Activated CD8-positive, alpha-beta T cell treated with anti-CD3 and anti-CD28 coated beads for 36 hours (primary cell): Measurements from ENCODE around the gene AATF. TPM values are rescaled to one million over a fixed set of nuclear protein-coding genes. Genes with fewer than 3 reads are reported as not detected.
A peak's percentile ranks its signal among the peaks of the same experiment; 100 is the strongest.

Experiments used
- ATAC-seq: fragments of 200-7000 bp; cut with Tn5 transposase; one replicate; pipeline ENCODE4 v1.10.0; 2021; ENCODE audit warnings: mild to moderate bottlenecking, moderate library complexity
- CTCF ChIA-PET: fragments of 350-600 bp; sonication (Branson Sonifier 250); formaldehyde crosslinking; loops from one replicate; lab custom pipeline; 2021; ENCODE audit warnings: antibody characterized with exemption; lab: Charles Lee
- POLR2A ChIA-PET: fragments of 350-600 bp; sonication (Branson Sonifier 250); formaldehyde crosslinking; loops from one replicate; lab custom pipeline; 2021; ENCODE audit warnings: antibody characterized with exemption; lab: Charles Lee
- DNase-seq: peaks from one replicate; pipeline ENCODE4 v3.0.0-alpha.2; 2020
- H3K27ac Mint-ChIP-seq: one replicate; pipeline ENCODE4 v1.8.0; 2021; ENCODE audit warnings: mild to moderate bottlenecking, mixed read lengths
- H3K27me3 Mint-ChIP-seq: one replicate; pipeline ENCODE4 v1.8.0; 2021; ENCODE audit warnings: mixed read lengths
- H3K36me3 Mint-ChIP-seq: one replicate; pipeline ENCODE4 v1.8.0; 2021; ENCODE audit warnings: low read depth, mixed read lengths
- H3K4me1 Mint-ChIP-seq: one replicate; pipeline ENCODE4 v1.8.0; 2021; ENCODE audit warnings: low read depth, mixed read lengths
- H3K4me3 Mint-ChIP-seq: one replicate; pipeline ENCODE4 v1.8.0; 2021; ENCODE audit warnings: mild to moderate bottlenecking, moderate library complexity, mixed read lengths
- H3K9me3 Mint-ChIP-seq: one replicate; pipeline ENCODE4 v1.8.0; 2021; ENCODE audit warnings: mixed read lengths
- CTCF ChIP-seq: fragments of 200-600 bp; IDR thresholded peaks from one replicate; pipeline ENCODE4 v1.8.0; 2022; ENCODE audit warnings: antibody characterized with exemption, mild to moderate bottlenecking
- intact Hi-C: fragments of 100-400 bp; cut with micrococcal nuclease; formaldehyde crosslinking; loops from one replicate; pipeline ENCODE4 v1.10.0; 2022
- total RNA-seq, 2 experiments: library from RNA; stranded (reverse); gene quantifications; one replicate each; pipeline ENCODE4 v1.2.3, GENCODE V29; 2021

AATF gene
- total RNA-seq, 2 experiments from 2014 or later, result 81.8 to 90.3 TPM

GRCh38 chr17:37043201-37043600, 94.4 kb downstream of the AATF start:
- intact Hi-C loops, result no loop called here
- Mint-ChIP-seq H3K4me3 (no peak overlapping the region), H3K36me3 (peaks cover 14% of the 10 kb centered on the region), H3K27ac (no peak overlapping the region), H3K27me3 (no peaks in the 10 kb centered on the region), H3K9me3 (no peaks in the 10 kb centered on the region), H3K4me1 (peaks cover 11% of the 10 kb centered on the region)
- no peak for TF ChIP-seq CTCF
- CTCF ChIA-PET, result interaction anchor here (1.0 kb wide), 1 partner anchor 185 kb away, joined by 3 read pairs; no protein-coding TSS in a partner anchor
- ATAC-seq (no peak), DNase-seq (no peak)
- POLR2A ChIA-PET, result no interaction called here

DNA sequence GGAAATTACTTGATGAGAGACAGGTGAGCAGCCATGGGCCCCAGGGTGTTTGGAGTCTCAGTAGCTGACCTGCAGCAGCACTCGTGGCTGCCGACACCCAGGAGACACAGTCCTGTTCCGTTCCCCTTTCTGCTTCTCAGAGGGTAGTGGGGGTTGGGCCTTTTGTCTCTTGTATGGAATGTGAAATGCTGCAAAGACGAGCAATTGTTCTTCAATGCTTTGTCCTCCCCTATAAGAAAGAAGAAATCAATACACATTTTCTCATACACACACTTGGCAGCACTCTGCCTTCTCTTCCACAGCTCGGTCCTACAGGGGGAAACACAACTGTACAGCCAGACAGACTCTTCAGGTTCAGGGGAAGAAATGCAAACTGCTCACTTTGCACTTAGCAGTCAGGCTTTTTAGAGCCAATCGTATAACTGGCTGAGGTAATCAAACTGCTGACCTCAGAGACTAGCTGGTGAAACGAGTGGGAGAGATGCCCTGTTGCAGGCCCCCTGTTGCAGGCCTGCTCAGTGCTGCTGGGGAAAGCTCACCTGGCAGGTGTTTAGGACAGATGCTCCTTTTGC, 96.7 kb downstream of the AATF start:
- Mint-ChIP-seq H3K4me1 (peaks cover 11% of the 10 kb centered on the region), H3K27me3 (no peaks in the 10 kb centered on the region), H3K4me3 (no peak overlapping the region), H3K36me3 (peaks cover 17% of the 10 kb centered on the region), H3K27ac (peak overlapping the region; percentile 7), H3K9me3 (no peaks in the 10 kb centered on the region)
- no peak for ATAC-seq
- TF ChIP-seq CTCF, result no peak
- intact Hi-C loops, result loop anchor here (5.0 kb wide), 1 partner anchor 418 kb away; no protein-coding TSS in a partner anchor
- ChIA-PET CTCF (interaction anchor here (0.7 to 5.2 kb wide), 4 partner anchors 52 to 556 kb away, joined by 3 to 39 read pairs (median 19); partner anchors contain the start of gene MRM1), POLR2A (interaction anchor here (0.7 to 1.0 kb wide), 2 partner anchors 43 to 442 kb away, joined by 3 read pairs; no protein-coding TSS in a partner anchor)
- DNase-seq, result no peak

GRCh38 chr17:37047631-37048104, 98.9 kb downstream of the AATF start:
- Mint-ChIP-seq H3K9me3 (no peaks in the 10 kb centered on the region), H3K36me3 (peaks cover 13% of the 10 kb centered on the region), H3K27me3 (no peaks in the 10 kb centered on the region), H3K4me3 (no peak overlapping the region), H3K27ac (peak overlapping the region; percentile 47), H3K4me1 (peaks cover 11% of the 10 kb centered on the region)
- intact Hi-C loops, result loop anchor here (5.0 kb wide), 1 partner anchor 420 kb away; no protein-coding TSS in a partner anchor
- peak; percentile 84 for TF ChIP-seq CTCF
- peak; percentile 86 for ATAC-seq
- ChIA-PET CTCF (interaction anchor here (0.6 to 5.2 kb wide), 54 partner anchors 9 to 445 kb away, joined by 3 to 39 read pairs (median 4); partner anchors contain the start of gene MRM1), POLR2A (interaction anchor here (1.1 to 1.5 kb wide), 2 partner anchors 108 to 110 kb away, joined by 3 to 6 read pairs; no protein-coding TSS in a partner anchor)
- peak; percentile 91 for DNase-seq

DNA sequence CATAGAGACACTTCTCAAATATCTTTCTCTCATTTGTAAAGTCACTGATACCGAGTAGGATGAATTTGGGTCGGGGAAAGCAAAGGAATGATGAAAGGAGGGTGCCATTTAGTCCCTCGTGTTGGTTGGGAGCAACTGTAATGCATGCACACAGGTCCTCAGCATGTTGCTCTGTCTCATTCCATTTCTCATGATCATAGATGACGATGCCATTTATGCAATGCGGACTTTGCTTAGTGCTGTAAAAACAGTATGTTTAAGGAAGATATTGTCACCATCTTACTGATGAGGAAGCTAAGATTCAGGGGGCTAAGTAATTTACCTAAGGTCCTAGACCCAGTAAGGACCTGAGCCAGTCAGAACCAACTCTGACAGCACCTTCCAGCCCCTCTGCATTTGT, 100.1 kb downstream of the AATF start:
- H3K36me3 Mint-ChIP-seq, result peaks cover 9% of the 10 kb centered on the region
- ChIA-PET POLR2A (interaction anchor here (0.8 to 1.2 kb wide), 2 partner anchors 47 to 435 kb away, joined by 3 read pairs; no protein-coding TSS in a partner anchor), CTCF (interaction anchor here (1.0 to 5.2 kb wide), 18 partner anchors 8 to 446 kb away, joined by 3 to 39 read pairs (median 4); partner anchors contain the start of gene MRM1)
- H3K27ac Mint-ChIP-seq, result no peak overlapping the region
- TF ChIP-seq CTCF, result no peak
- no peaks in the 10 kb centered on the region for H3K27me3 Mint-ChIP-seq
- ATAC-seq, result no peak
- H3K9me3 Mint-ChIP-seq, result no peaks in the 10 kb centered on the region
- H3K4me3 Mint-ChIP-seq, result no peak overlapping the region
- DNase-seq, result no peak
- peaks cover 6% of the 10 kb centered on the region for H3K4me1 Mint-ChIP-seq
- intact Hi-C loops, result loop anchor here (5.0 kb wide), 1 partner anchor 422 kb away; no protein-coding TSS in a partner anchor

DNA sequence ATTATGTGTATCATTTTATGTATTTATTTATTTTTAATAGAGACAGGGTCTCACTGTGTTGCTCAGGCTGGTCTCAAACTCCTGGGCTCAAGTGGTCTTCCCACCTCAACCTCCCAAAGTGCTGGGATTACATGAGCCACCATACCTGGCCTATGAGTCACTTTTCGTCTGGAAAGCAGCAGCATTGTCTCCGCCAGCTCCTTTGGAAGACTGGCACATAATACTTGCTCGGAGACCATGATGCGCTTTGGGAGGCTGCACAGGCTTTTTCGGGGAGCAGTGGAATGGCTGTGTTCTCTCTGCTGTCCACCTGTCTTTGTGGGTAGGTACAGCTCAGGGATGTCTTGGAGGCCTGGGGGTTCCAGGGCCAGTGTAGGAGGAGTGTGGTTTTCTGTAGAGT, 102.2 kb downstream of the AATF start:
- Mint-ChIP-seq H3K4me3 (no peak overlapping the region), H3K27ac (no peak overlapping the region), H3K27me3 (no peaks in the 10 kb centered on the region), H3K36me3 (peaks cover 14% of the 10 kb centered on the region), H3K9me3 (no peaks in the 10 kb centered on the region), H3K4me1 (peaks cover 6% of the 10 kb centered on the region)
- TF ChIP-seq CTCF, result no peak
- ATAC-seq (no peak), DNase-seq (no peak)
- ChIA-PET POLR2A (interaction anchor here (1.0 kb wide), 1 partner anchor 149 kb away, joined by 4 read pairs; no protein-coding TSS in a partner anchor), CTCF (no interaction called here)
- intact Hi-C loops, result no loop called here
